OCI-LY7 (cell line): ENCODE results near the gene ZDHHC9. TPM values are rescaled to one million over a fixed set of nuclear protein-coding genes. Genes with fewer than 3 reads are reported as not detected.

Experiments used
- BruUV-seq: library from RNA; stranded (reverse); fragments of 400-500 nt; replicated peaks from 2 replicates; lab custom pipeline; 2021; lab: Mats Ljungman, UMichigan
- CTCF ChIA-PET: fragments of 300-600 bp; sonication (Branson Sonifier 250); formaldehyde crosslinking; loops from one replicate; lab custom pipeline; 2022; ENCODE audit warnings: antibody characterized with exemption; ENCODE audit not compliant: unreplicated experiment; lab: Charles Lee
- POLR2A ChIA-PET: fragments of 300-600 bp; sonication (Branson Sonifier 250); formaldehyde crosslinking; loops from one replicate; lab custom pipeline; 2022; ENCODE audit warnings: antibody characterized with exemption; lab: Charles Lee
- DNase-seq: peaks from one replicate; pipeline ENCODE4 v3.0.0-alpha.2; 2015; ENCODE audit warnings: low spot score
- H2AFZ ChIP-seq: fragments of 200-600 bp; sonication (generic), shearing (Covaris generic); 2 replicates; pipeline ENCODE4 v1.6.1; 2014; ENCODE audit warnings: mild to moderate bottlenecking, antibody characterized with exemption, low read length, moderate library complexity
- H3K27ac ChIP-seq: fragments of 200-600 bp; sonication (generic); 2 replicates; pipeline ENCODE4 v1.5.1; 2014; ENCODE audit warnings: mixed run types, low read depth, mild to moderate bottlenecking, moderate library complexity, low read length, inconsistent platforms; ENCODE audit not compliant: poor library complexity, severe bottlenecking
- H3K36me3 ChIP-seq: fragments of 200-600 bp; sonication (generic); 2 replicates; pipeline ENCODE4 v1.6.1; 2014; ENCODE audit warnings: mild to moderate bottlenecking, antibody characterized with exemption, low read length, moderate library complexity, mixed read lengths; ENCODE audit not compliant: insufficient read depth
- H3K4me1 ChIP-seq: fragments of 200-600 bp; sonication (generic); 2 replicates; pipeline ENCODE4 v1.5.1; 2014; ENCODE audit warnings: mild to moderate bottlenecking, low read length; ENCODE audit not compliant: insufficient read depth, poor library complexity, severe bottlenecking
- H3K4me2 ChIP-seq: fragments of 200-600 bp; sonication (generic); 2 replicates; pipeline ENCODE4 v1.6.1; 2014; ENCODE audit warnings: mild to moderate bottlenecking, low read length
- H3K4me3 ChIP-seq: fragments of 200-600 bp; sonication (generic); 2 replicates; pipeline ENCODE4 v1.5.1; 2014; ENCODE audit warnings: mild to moderate bottlenecking, low read depth, low read length; ENCODE audit not compliant: poor library complexity, severe bottlenecking
- H3K79me2 ChIP-seq: fragments of 200-600 bp; sonication (generic); 2 replicates; pipeline ENCODE4 v1.6.1; 2016; ENCODE audit warnings: low read depth, mild to moderate bottlenecking, low read length, moderate library complexity, mixed read lengths; ENCODE audit not compliant: insufficient read depth
- H3K9me2 ChIP-seq: fragments of 200-600 bp; sonication (generic); 2 replicates; pipeline ENCODE4 v1.6.1; 2016; ENCODE audit warnings: mild to moderate bottlenecking, low read length, mixed read lengths; ENCODE audit not compliant: insufficient read depth
- H3K9me3 ChIP-seq: fragments of 200-600 bp; sonication (generic); 2 replicates; pipeline ENCODE4 v1.6.1; 2014; ENCODE audit warnings: mild to moderate bottlenecking, mixed run types, low read length, mixed read lengths
- H4K20me1 ChIP-seq: fragments of 200-600 bp; sonication (generic); 2 replicates; pipeline ENCODE4 v1.6.1; 2014; ENCODE audit warnings: mild to moderate bottlenecking, antibody characterized with exemption, low read length, moderate library complexity, mixed read lengths; ENCODE audit not compliant: insufficient read depth
- EZH2phosphoT487 ChIP-seq: fragments of 200-600 bp; sonication (generic); IDR thresholded peaks from 2 replicates; pipeline ENCODE4 v1.6.1; 2018; ENCODE audit warnings: low read depth, borderline replicate concordance, mild to moderate bottlenecking, mixed run types, antibody characterized with exemption, low read length, moderate library complexity, mixed read lengths
- intact Hi-C: fragments of 100-400 bp; cut with micrococcal nuclease; formaldehyde crosslinking; loops from one replicate; pipeline ENCODE4 v1.10.0; 2022; ENCODE audit not compliant: unreplicated experiment
- total RNA-seq, 2 experiments: library from RNA; depleted of rRNA in 1 of 2; stranded (reverse); fragments of >200 nt in 1 of 2; shearing (Covaris generic) in 1 of 2; gene quantifications; 2 replicates each; pipeline ENCODE4 v1.2.3, GENCODE V29; 2014 to 2022
- TF ChIP-seq, protein P1 (sequence below): fragments of 200-600 bp; sonication (generic); conservative IDR thresholded peaks from 2 replicates; pipeline ENCODE4 v1.5.1; 2014; ENCODE audit warnings: mild to moderate bottlenecking, antibody characterized with exemption, low read length, moderate library complexity, mixed read lengths

The ZDHHC9 gene
- total RNA-seq, 2 experiments from 2014 or later, result 8.2 to 11.3 TPM

DNA sequence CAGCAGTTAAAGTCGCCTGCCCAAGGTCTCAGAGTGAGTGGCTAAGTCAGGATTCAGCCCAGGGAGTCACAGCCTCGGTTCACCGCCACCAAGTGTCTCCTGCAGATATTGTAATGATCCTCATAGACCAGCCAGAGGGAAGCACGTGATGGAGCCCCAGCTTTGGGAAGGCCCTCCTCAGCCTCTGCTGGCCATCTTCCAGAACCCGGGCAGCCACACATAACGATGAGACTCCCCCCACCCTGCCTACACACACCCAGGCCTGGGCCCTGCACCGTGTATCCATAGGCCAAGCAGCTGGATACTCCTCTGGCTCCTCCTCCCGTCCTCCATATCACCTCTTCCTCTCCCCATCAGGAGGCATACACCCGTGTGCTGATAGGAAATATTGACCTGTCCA lies 83.5 kb downstream of the ZDHHC9 start:
- Histone ChIP-seq H3K4me2 (no peak overlapping the region; the same call in 1 of the 2 replicates), H3K9me2 (no peaks in the 10 kb centered on the region), H3K4me3 (no peak overlapping the region), H3K4me1 (peaks cover 66% of the 10 kb centered on the region), H4K20me1 (no peaks in the 10 kb centered on the region), H2AFZ (peak overlapping the region; percentile 65; the same call in 1 of the 2 replicates), H3K36me3 (no peaks in the 10 kb centered on the region), H3K9me3 (no peaks in the 10 kb centered on the region), H3K27ac (peak overlapping the region; percentile 41), H3K79me2 (no peaks in the 10 kb centered on the region)
- intact Hi-C loops, result no loop called here
- no peak for DNase-seq
- BruUV-seq, result no TSS peak
- POLR2A ChIA-PET, result interaction anchor here (0.6 to 3.6 kb wide), 6 partner anchors 10 to 133 kb away, joined by 3 to 31 read pairs (median 5); no protein-coding TSS in a partner anchor
- CTCF ChIA-PET, result interaction anchor here (0.8 kb wide), 1 partner anchor 9 kb away, joined by 3 read pairs; no protein-coding TSS in a partner anchor
- TF ChIP-seq, protein P1, sequence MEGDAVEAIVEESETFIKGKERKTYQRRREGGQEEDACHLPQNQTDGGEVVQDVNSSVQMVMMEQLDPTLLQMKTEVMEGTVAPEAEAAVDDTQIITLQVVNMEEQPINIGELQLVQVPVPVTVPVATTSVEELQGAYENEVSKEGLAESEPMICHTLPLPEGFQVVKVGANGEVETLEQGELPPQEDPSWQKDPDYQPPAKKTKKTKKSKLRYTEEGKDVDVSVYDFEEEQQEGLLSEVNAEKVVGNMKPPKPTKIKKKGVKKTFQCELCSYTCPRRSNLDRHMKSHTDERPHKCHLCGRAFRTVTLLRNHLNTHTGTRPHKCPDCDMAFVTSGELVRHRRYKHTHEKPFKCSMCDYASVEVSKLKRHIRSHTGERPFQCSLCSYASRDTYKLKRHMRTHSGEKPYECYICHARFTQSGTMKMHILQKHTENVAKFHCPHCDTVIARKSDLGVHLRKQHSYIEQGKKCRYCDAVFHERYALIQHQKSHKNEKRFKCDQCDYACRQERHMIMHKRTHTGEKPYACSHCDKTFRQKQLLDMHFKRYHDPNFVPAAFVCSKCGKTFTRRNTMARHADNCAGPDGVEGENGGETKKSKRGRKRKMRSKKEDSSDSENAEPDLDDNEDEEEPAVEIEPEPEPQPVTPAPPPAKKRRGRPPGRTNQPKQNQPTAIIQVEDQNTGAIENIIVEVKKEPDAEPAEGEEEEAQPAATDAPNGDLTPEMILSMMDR, result no peak
- no peak for TF ChIP-seq EZH2phosphoT487

DNA sequence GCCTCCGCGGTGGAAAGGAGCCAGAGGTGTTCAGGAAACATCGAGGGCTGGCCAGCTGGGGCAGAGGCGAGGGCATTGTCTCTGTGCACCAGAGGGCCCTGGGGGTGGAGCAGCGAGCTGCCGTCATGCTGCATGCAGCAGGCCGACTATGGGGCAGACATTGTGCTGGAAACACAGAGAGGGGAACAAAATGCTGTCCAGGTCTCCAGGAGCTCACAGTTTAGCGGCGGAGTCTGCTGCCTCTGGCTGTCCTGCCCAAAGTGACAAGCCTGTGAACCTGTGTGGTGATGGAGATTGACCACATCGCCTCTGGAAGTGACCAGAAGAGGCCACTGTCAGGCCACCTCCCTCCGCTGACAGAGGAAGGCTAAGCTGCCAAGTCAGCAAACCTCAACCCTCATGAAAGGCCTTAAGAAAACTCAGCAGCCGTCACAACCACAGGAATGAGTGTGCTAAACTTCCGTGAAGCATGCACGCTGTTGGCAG lies 84.1 kb downstream of the ZDHHC9 start:
- Histone ChIP-seq H3K4me2 (peak overlapping the region; percentile 30), H3K4me1 (peaks cover 65% of the 10 kb centered on the region), H3K27ac (peak overlapping the region; percentile 41), H3K36me3 (no peaks in the 10 kb centered on the region), H3K9me3 (no peaks in the 10 kb centered on the region), H2AFZ (peak overlapping the region; percentile 65), H4K20me1 (no peaks in the 10 kb centered on the region), H3K79me2 (no peaks in the 10 kb centered on the region), H3K4me3 (no peak overlapping the region), H3K9me2 (no peaks in the 10 kb centered on the region)
- no TSS peak for BruUV-seq
- CTCF ChIA-PET, result interaction anchor here (0.8 kb wide), 1 partner anchor 10 kb away, joined by 3 read pairs; no protein-coding TSS in a partner anchor
- no peak for DNase-seq
- TF ChIP-seq, protein P1, result no peak
- TF ChIP-seq EZH2phosphoT487, result no peak
- POLR2A ChIA-PET, result interaction anchor here (0.6 to 3.6 kb wide), 8 partner anchors 11 to 132 kb away, joined by 3 to 31 read pairs (median 4); no protein-coding TSS in a partner anchor
- intact Hi-C loops, result loop anchor here (2.0 kb wide), 1 partner anchor 23 kb away; no protein-coding TSS in a partner anchor
